ENCODE results near the gene PHYH.

The PHYH gene

DNA sequence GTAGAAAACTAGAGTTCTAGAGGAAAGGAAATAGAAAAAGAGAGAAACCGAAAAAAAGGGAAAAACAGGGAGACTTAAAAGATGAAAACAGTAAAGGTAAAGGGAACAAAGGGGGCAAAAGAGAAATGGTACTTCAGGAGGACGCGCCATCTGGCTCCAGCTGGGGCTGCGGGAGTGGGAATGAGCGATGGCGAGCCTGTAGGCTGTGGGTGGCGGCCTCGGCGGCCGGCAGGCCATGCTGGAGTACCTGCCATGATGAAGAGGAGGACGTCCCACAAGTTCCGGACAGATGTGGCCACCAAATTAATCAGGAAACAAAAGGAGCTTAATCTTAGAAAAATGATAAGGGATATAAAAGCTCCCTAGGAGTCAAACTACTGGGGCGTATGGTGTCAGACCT lies 21.7 kb upstream of the PHYH start:
- TF ChIP-seq CTCF (conservative IDR thresholded peaks at IDR 0.05; ENCODE audit: low read length), result no peak

DNA sequence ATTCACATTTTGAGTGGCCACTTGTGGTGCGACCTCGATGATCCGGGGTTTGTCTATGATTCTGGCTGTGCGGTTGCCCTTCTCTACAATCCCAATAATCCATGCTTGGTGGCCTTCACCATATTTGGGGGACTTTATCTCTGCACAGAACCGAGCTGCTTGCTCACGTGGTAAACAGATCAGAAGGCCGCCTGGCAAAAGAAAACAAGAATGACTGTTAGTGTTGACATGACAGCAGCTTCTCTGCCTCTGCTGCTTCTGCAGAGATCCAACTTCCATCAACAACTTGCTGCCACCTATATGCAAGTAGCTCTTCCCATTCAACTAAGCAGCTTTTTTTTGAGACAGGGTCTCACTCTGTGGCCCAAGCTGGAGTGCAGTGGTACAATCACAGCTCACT lies 19.3 kb upstream of the PHYH start:
- TF ChIP-seq CTCF (conservative IDR thresholded peaks at IDR 0.05; ENCODE audit: low read length), result no peak
- no peak for DNase-seq (ENCODE audit: low read depth)
- H3K4me3 ChIP-seq (ENCODE audit: low read length), result no peak overlapping the region

More for the DNA sequence above, 21.7 kb upstream of the PHYH start:
- H3K4me3 ChIP-seq (ENCODE audit: low read length), result no peak overlapping the region
- no peak for DNase-seq (ENCODE audit: low read depth)

DNA sequence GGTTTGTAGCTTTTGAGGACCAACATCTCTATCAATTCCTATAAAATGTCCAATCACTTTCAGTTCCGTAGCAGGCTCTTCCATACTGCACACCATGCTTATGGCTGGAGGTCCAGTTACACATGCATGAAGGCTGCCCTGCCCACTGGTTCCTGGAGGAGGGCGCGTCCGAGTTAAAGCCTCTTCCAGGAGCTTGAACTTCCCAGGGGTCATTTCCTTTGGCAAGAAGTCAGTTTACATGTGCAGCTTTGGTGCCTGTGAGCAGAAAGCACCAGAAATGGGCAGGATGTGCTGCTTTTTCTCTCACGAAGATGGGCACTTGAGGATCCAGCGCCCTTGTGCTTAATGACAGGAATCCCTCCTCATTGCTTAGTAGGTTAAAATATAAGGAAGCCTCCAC lies 17.6 kb upstream of the PHYH start:
- TF ChIP-seq CTCF (conservative IDR thresholded peaks at IDR 0.05; ENCODE audit: low read length), result no peak
- no peak for DNase-seq (ENCODE audit: low read depth)
- H3K4me3 ChIP-seq (ENCODE audit: low read length), result no peak overlapping the region

DNA sequence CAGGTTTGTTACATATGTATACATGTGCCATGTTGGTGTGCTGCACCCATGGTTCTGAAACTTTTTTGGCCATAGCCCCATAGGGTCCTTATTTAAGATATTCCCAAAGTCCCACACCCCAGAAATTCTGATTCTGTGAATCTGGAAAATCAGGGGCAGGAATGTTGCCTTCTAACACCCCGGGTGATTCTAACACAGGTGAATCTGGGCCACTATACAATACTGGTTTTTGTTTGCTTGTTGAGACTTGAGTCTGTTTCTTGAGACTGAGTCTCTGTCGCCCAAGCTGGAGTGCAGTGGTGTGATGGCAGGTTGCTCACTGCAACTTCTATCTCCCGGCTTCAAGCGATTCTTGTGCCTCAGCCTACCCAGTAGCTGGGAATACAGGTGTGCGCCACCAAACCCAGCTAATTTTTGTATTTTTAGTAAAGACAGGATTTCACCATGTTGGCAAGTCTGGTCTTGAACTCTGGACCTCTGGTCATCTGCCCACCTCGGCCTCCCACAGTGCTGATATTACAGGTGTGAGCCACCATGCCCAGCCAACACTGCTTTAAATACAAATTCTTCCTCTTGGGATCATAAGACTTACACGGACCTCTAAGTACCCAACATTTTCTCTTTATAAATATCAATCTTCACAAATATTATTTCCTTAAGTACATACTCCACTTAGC lies 16.9 kb upstream of the PHYH start:
- no peak overlapping the region for H3K4me3 ChIP-seq (ENCODE audit: low read length)
- DNase-seq (ENCODE audit: low read depth), result no peak
- TF ChIP-seq CTCF (conservative IDR thresholded peaks at IDR 0.05; ENCODE audit: low read length), result no peak

- TF ChIP-seq CTCF (conservative IDR thresholded peaks at IDR 0.05; ENCODE audit: low read length), result no peak
- no peak for DNase-seq (ENCODE audit: low read depth)
- no peak overlapping the region for H3K4me3 ChIP-seq (ENCODE audit: low read length)
Measured at GRCh38 chr10:13315361-13315760, 15.5 kb upstream of the PHYH start.

DNA sequence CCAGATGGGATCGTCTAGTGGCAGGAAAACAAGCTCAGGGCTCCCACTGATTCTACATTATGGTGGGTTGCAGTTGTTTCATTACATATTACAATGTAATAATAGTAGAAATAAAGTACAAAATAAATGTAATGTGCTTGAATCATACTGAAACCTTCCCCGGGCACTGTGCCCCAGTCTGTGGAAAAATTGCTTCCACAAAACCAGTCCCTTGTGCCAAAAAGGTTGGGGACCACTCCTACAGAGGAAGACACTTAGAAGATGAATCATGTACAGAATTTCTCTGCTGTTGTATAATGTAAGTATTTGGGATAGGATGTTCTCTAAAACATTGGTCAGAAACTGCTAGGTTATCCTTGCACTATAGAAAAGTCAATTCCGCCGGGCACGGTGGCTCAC lies 11.3 kb upstream of the PHYH start:
- no peak overlapping the region for H3K4me3 ChIP-seq (ENCODE audit: low read length)
- TF ChIP-seq CTCF (conservative IDR thresholded peaks at IDR 0.05; ENCODE audit: low read length), result no peak
- peak; percentile 62 for DNase-seq (ENCODE audit: low read depth)

DNA sequence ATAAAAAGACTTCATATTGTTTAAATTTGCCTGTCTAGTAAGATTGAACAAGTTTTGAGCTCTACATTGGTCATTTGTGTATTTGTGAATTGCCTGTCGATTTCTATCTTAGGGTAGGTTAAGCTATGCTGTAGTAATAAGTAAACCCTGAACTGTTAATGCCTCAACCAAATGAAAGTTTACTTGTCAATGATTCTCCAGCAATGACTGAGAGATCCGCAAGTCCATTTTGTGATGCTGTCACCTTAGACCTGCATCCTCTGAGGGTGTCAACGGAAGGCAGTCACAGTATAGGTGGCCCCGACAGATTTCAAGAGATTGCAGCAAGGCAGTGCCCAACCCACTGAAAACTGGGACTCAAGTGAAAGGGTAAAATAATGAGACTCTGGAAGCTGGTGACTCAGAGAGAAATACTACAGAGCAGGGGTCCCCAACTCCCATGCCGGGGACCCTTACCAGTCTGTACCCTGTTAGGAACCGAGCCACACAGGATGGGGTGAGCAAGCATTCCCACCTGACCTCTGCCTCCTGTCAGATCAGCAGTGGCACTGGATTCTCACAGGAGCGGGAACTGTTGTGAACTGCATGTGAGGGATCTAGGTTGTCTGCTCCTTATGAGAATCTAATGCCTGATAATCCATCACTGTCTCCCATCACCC lies 10.8 kb upstream of the PHYH start:
- no peak for DNase-seq (ENCODE audit: low read depth)

More for the DNA sequence above, 10.8 kb upstream of the PHYH start:
- TF ChIP-seq CTCF (conservative IDR thresholded peaks at IDR 0.05; ENCODE audit: low read length), result no peak
- H3K4me3 ChIP-seq (ENCODE audit: low read length), result no peak overlapping the region
